Panc1 (cell line): Measurements from ENCODE around the gene GNB1. TPM values are rescaled to one million over a fixed set of nuclear protein-coding genes. Genes with fewer than 3 reads are reported as not detected.

Experiments used
- ATAC-seq: fragments of 200-7000 bp; cut with Tn5 transposase; 2 replicates; pipeline ENCODE4 v1.9.1; 2020; ENCODE audit warnings: mild to moderate bottlenecking, moderate library complexity
- BruUV-seq: library from RNA; stranded (reverse); fragments of 400-500 nt; replicated peaks from 2 replicates; lab custom pipeline; 2021; lab: Mats Ljungman, UMichigan
- CTCF ChIA-PET: fragments of 300-600 bp; sonication (Branson Sonifier 250); formaldehyde crosslinking; loops from one replicate; lab custom pipeline; 2022; ENCODE audit warnings: antibody characterized with exemption; lab: Charles Lee
- POLR2A ChIA-PET: fragments of 300-600 bp; sonication (Branson Sonifier 250); formaldehyde crosslinking; loops from one replicate; lab custom pipeline; 2022; ENCODE audit warnings: antibody characterized with exemption; lab: Charles Lee
- DNase-seq: peaks from one replicate; pipeline ENCODE4 v3.0.0-alpha.2; 2010; ENCODE audit warnings: low read depth, low spot score
- H3K27ac ChIP-seq: 2 replicates; pipeline ENCODE4 v1.5.1; 2011; ENCODE audit warnings: mild to moderate bottlenecking, low read length, inconsistent platforms
- H3K27me3 ChIP-seq: fragments of 200-500 bp; sonication (Bioruptor generic); 2 replicates; pipeline ENCODE4 v1.6.0; 2014; ENCODE audit warnings: low read length, inconsistent platforms; ENCODE audit not compliant: control insufficient read depth, insufficient read depth
- H3K36me3 ChIP-seq: fragments of 200-500 bp; sonication (Bioruptor generic); 2 replicates; pipeline ENCODE4 v1.5.1; 2014; ENCODE audit warnings: inconsistent platforms, mild to moderate bottlenecking, low read length, moderate library complexity; ENCODE audit not compliant: control insufficient read depth, insufficient read depth
- H3K4me1 ChIP-seq: 2 replicates; pipeline ENCODE4 v1.5.1; 2011; ENCODE audit warnings: inconsistent platforms, mild to moderate bottlenecking, low read length, moderate library complexity; ENCODE audit not compliant: control insufficient read depth, insufficient read depth
- H3K4me3 ChIP-seq, 2 experiments: 2 replicates each; pipeline ENCODE4 v1.5.1; 2011 to 2012; ENCODE audit warnings: low read depth in 2 of 2, low read length in 2 of 2, mild to moderate bottlenecking in 2 of 2, inconsistent platforms in 1 of 2, moderate library complexity in 1 of 2
- H3K9me3 ChIP-seq: fragments of 200-500 bp; sonication (Bioruptor generic); 2 replicates; pipeline ENCODE4 v1.5.1; 2014; ENCODE audit warnings: low read depth, mild to moderate bottlenecking, inconsistent platforms, low read length, moderate library complexity; ENCODE audit not compliant: control insufficient read depth, insufficient read depth
- CTCF ChIP-seq: fragments of 450-650 bp; IDR thresholded peaks from 2 replicates; pipeline ENCODE4 v1.5.1; 2017; ENCODE audit warnings: mild to moderate bottlenecking
- POLR2AphosphoS5 ChIP-seq: IDR thresholded peaks from 2 replicates; pipeline ENCODE4 v1.6.1; 2012; ENCODE audit warnings: mild to moderate bottlenecking, low read depth, low read length, moderate library complexity
- SIN3A ChIP-seq: IDR thresholded peaks from 2 replicates; pipeline ENCODE4 v1.6.1; 2012; ENCODE audit warnings: low read depth, mild to moderate bottlenecking, low read length, moderate library complexity, borderline replicate concordance; ENCODE audit not compliant: insufficient read depth
- TCF7L2 ChIP-seq: IDR thresholded peaks from 2 replicates; pipeline ENCODE4 v1.6.1; 2011; ENCODE audit warnings: mild to moderate bottlenecking, low read depth, low read length, inconsistent platforms
- in situ Hi-C: cut with HindIII; loops from 2 replicates; pipeline ENCODE4 v1.10.0; 2016; ENCODE audit warnings: low sequenced_read_pairs, low pct_unique_long_range_greater_than_20kb
- intact Hi-C: fragments of 100-400 bp; cut with micrococcal nuclease; formaldehyde crosslinking; loops from one replicate; pipeline ENCODE4 v1.10.0; 2022; ENCODE audit not compliant: unreplicated experiment
- total RNA-seq: library from RNA; stranded (reverse); gene quantifications from one replicate; pipeline ENCODE4 v1.2.1, GENCODE V29; 2021; ENCODE audit not compliant: unreplicated experiment
- TF ChIP-seq, protein P1 (sequence below), 2 experiments: IDR thresholded peaks; 2 replicates each; pipeline ENCODE4 v1.6.1; 2011 to 2012; ENCODE audit warnings: low read depth in 2 of 2, control low read depth in 1 of 2, low read length in 1 of 2, mild to moderate bottlenecking in 1 of 2, moderate library complexity in 1 of 2; ENCODE audit not compliant: insufficient read depth in 1 of 2

Gene GNB1
- total RNA-seq, 1 experiment from 2014 or later = 499 TPM

DNA sequence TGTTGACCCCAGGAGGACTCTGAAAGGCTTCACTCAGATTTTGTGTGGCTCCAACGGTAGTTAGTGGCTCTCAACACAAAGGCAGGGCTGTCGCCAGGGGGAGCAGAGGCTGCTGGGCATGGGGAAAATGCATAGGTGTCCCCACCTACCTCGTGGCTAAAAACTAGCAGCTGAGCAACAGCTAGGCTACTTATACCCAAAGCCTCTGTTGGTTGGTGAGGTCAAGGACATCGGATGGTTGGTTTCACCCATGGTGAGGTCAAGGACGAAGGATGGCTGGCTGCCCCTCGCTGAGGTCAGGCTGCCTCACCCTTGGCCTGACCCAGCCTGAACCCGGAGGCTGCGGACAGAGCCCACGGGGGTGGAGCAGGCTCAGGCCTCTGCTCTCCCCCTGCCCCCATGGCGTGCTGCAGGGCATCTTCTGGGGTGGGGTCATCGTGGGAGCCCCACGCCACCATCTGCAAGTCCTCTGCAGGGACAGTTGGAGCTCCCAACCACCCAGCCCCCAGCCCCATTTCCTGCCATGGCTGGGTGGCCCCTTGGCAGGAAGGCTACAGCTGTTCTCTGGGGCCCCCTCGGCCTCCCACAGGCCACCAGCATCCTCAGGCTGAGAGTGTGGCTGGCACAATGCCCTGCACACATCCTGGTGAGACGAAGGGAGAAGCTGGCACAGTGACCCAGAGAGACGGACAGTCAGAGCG, 8.5 kb upstream of the GNB1 start:
- Histone ChIP-seq H3K4me1 (peaks cover 11% of the 10 kb centered on the region), H3K27ac (no peak overlapping the region), H3K27me3 (no peaks in the 10 kb centered on the region), H3K9me3 (no peaks in the 10 kb centered on the region), H3K4me3 (no peak overlapping the region), H3K36me3 (no peaks in the 10 kb centered on the region)
- TF ChIP-seq TCF7L2 = no peak
- TF ChIP-seq SIN3A = no peak
- TF ChIP-seq CTCF = no peak; the same call in 1 of the 2 replicates
- TF ChIP-seq, protein P1, sequence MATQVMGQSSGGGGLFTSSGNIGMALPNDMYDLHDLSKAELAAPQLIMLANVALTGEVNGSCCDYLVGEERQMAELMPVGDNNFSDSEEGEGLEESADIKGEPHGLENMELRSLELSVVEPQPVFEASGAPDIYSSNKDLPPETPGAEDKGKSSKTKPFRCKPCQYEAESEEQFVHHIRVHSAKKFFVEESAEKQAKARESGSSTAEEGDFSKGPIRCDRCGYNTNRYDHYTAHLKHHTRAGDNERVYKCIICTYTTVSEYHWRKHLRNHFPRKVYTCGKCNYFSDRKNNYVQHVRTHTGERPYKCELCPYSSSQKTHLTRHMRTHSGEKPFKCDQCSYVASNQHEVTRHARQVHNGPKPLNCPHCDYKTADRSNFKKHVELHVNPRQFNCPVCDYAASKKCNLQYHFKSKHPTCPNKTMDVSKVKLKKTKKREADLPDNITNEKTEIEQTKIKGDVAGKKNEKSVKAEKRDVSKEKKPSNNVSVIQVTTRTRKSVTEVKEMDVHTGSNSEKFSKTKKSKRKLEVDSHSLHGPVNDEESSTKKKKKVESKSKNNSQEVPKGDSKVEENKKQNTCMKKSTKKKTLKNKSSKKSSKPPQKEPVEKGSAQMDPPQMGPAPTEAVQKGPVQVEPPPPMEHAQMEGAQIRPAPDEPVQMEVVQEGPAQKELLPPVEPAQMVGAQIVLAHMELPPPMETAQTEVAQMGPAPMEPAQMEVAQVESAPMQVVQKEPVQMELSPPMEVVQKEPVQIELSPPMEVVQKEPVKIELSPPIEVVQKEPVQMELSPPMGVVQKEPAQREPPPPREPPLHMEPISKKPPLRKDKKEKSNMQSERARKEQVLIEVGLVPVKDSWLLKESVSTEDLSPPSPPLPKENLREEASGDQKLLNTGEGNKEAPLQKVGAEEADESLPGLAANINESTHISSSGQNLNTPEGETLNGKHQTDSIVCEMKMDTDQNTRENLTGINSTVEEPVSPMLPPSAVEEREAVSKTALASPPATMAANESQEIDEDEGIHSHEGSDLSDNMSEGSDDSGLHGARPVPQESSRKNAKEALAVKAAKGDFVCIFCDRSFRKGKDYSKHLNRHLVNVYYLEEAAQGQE (IDR thresholded peaks at IDR 0.05; ENCODE audit: insufficient read depth in 1 of 2, low read depth in 2 of 2, low read length in 1 of 2) = no peak
- TF ChIP-seq POLR2AphosphoS5 = no peak
- no peak for ATAC-seq
- ChIA-PET CTCF (no interaction called here), POLR2A (interaction anchor here (0.5 to 0.6 kb wide), 2 partner anchors 9 to 132 kb away, joined by 3 to 9 read pairs; no protein-coding TSS in a partner anchor)
- DNase-seq = no peak
- intact Hi-C loops = no loop called here
- no TSS peak for BruUV-seq
- in situ Hi-C loops = no loop called here

DNA sequence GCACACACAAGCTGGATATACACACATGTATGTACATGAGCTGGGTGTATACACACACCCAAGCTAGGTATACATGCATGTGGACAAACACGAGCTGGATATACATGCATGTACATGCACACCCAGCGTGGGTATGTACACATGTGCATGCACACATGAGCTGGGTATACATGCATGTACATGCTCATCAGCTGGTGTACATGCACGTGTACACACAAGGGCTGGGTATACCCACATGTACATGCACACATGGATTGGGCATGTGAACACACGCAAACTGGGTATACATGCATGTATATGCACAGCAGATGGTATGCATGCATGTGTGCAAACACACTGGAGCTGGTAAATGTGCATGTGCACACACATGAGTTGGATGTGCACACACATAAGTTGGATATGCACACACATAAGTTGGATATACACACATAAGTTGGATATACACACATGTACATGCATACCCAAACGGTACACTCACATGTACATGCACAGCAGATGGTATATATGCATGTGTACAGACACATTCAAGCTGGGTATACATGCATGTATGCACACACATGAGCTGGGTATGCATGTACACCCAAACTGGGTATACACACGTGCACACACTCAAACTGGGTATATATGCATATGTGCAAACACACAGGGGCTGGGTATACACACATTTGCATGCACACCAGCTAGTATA, 7.5 kb upstream of the GNB1 start:
- CTCF ChIA-PET = interaction anchor here (0.5 kb wide), 1 partner anchor 62 kb away, joined by 4 read pairs; no protein-coding TSS in a partner anchor
- intact Hi-C loops = no loop called here
- BruUV-seq = no TSS peak

More for the DNA sequence above, 7.5 kb upstream of the GNB1 start:
- Histone ChIP-seq H3K4me3 (no peak overlapping the region), H3K27me3 (no peaks in the 10 kb centered on the region), H3K27ac (no peak overlapping the region), H3K4me1 (peaks cover 20% of the 10 kb centered on the region), H3K9me3 (no peaks in the 10 kb centered on the region), H3K36me3 (no peaks in the 10 kb centered on the region)
- in situ Hi-C loops = no loop called here
- DNase-seq = no peak
- TF ChIP-seq TCF7L2 (no peak), CTCF (no peak), SIN3A (no peak), POLR2AphosphoS5 (no peak)
- TF ChIP-seq, protein P1 (IDR thresholded peaks at IDR 0.05; ENCODE audit: insufficient read depth in 1 of 2, low read depth in 2 of 2, low read length in 1 of 2) = no peak
- POLR2A ChIA-PET = no interaction called here
- no peak for ATAC-seq
